RWPE2 (cell line): ENCODE results near the gene VWA3B.

Experiments used
- ATAC-seq: fragments of 200-7000 bp; cut with Tn5 transposase; 3 replicates; pipeline ENCODE4 v1.9.1; 2021; ENCODE audit warnings: low read depth
- DNase-seq: peaks from one replicate; pipeline ENCODE4 v3.0.0-alpha.2; 2020; ENCODE audit warnings: low spot score
- H3K27ac ChIP-seq: fragments of 450-650 bp; 2 replicates; pipeline ENCODE4 v1.5.1; 2017; ENCODE audit warnings: mild to moderate bottlenecking; ENCODE audit not compliant: poor library complexity, severe bottlenecking
- H3K27me3 ChIP-seq: fragments of 250-450 bp; sonication (Bioruptor Pico); 2 replicates; pipeline ENCODE4 v1.5.1; 2021; ENCODE audit warnings: mild to moderate bottlenecking, moderate library complexity; ENCODE audit not compliant: insufficient read depth, poor library complexity, severe bottlenecking
- H3K36me3 ChIP-seq: fragments of 250-450 bp; sonication (Bioruptor Pico); 2 replicates; pipeline ENCODE4 v1.5.1; 2020; ENCODE audit warnings: low read depth, mild to moderate bottlenecking, moderate library complexity
- H3K4me1 ChIP-seq: fragments of 250-450 bp; sonication (Bioruptor Pico); 2 replicates; pipeline ENCODE4 v1.5.1; 2021; ENCODE audit warnings: mild to moderate bottlenecking, moderate library complexity; ENCODE audit not compliant: insufficient read depth, poor library complexity, severe bottlenecking
- H3K4me3 ChIP-seq: fragments of 250-450 bp; sonication (Bioruptor Pico); 2 replicates; pipeline ENCODE4 v1.5.1; 2021; ENCODE audit warnings: mild to moderate bottlenecking, moderate library complexity; ENCODE audit not compliant: severe bottlenecking
- H3K9me3 ChIP-seq: fragments of 250-450 bp; sonication (Bioruptor Pico); 2 replicates; pipeline ENCODE4 v1.5.1; 2021; ENCODE audit warnings: mild to moderate bottlenecking, moderate library complexity; ENCODE audit not compliant: severe bottlenecking
- TF ChIP-seq, protein P1 (sequence below): fragments of 450-650 bp; IDR thresholded peaks from one replicate; pipeline ENCODE4 v1.5.1; 2017; ENCODE audit warnings: mild to moderate bottlenecking, moderate library complexity; ENCODE audit not compliant: poor library complexity, severe bottlenecking

VWA3B gene

GRCh38 chr2:98072442-98072841 lies 14.5 kb upstream of the VWA3B start:
- ATAC-seq = no peak
- TF ChIP-seq, protein P1, sequence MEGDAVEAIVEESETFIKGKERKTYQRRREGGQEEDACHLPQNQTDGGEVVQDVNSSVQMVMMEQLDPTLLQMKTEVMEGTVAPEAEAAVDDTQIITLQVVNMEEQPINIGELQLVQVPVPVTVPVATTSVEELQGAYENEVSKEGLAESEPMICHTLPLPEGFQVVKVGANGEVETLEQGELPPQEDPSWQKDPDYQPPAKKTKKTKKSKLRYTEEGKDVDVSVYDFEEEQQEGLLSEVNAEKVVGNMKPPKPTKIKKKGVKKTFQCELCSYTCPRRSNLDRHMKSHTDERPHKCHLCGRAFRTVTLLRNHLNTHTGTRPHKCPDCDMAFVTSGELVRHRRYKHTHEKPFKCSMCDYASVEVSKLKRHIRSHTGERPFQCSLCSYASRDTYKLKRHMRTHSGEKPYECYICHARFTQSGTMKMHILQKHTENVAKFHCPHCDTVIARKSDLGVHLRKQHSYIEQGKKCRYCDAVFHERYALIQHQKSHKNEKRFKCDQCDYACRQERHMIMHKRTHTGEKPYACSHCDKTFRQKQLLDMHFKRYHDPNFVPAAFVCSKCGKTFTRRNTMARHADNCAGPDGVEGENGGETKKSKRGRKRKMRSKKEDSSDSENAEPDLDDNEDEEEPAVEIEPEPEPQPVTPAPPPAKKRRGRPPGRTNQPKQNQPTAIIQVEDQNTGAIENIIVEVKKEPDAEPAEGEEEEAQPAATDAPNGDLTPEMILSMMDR = no peak
- DNase-seq = no peak

GRCh38 chr2:98078701-98079100 lies 8.3 kb upstream of the VWA3B start:
- ATAC-seq (no peak), DNase-seq (no peak)
- Histone ChIP-seq H3K27ac (no peak overlapping the region), H3K4me3 (no peak overlapping the region), H3K4me1 (no peaks in the 10 kb centered on the region), H3K27me3 (no peaks in the 10 kb centered on the region), H3K9me3 (no peaks in the 10 kb centered on the region), H3K36me3 (no peaks in the 10 kb centered on the region)
- TF ChIP-seq, protein P1 = no peak

More at GRCh38 chr2:98072442-98072841, 14.5 kb upstream of the VWA3B start:
- Histone ChIP-seq H3K4me1 (no peaks in the 10 kb centered on the region), H3K4me3 (no peak overlapping the region), H3K27me3 (no peaks in the 10 kb centered on the region), H3K36me3 (no peaks in the 10 kb centered on the region), H3K9me3 (no peaks in the 10 kb centered on the region), H3K27ac (no peak overlapping the region)

DNA sequence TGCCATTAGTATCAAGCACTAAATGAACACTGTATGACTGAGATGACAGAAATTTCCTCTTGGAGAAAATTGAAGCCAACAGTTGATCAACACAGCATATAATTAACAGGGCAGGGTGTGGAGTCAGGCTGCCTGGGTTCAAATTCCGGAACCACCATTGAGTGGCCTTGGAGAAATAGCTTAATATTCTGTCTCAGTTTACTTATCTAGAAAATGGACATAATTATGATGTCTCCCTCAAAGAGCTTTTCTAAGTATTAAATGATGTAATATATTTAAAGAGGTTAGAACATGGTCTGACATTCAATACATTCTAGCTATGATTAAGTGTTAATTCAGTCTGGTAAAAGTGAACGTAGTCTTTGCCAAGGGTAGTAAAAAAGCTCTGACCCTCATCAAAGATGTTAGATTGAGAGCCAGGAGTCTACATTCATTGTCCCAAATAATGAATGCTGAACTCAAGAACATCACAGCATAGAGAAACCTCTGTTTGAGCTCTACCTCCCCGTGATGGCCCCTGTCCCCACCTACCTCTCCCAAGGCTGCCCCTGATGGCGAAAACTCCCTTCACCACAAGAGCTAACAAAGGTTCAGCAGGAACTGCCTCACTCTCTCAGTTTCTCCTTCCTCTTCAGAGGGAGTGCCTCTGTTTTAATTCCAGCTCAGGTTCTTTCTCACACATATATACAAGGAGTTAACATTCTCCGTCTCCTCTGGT lies 2.7 kb upstream of the VWA3B start:
- H3K36me3 ChIP-seq = no peaks in the 10 kb centered on the region
- H3K4me1 ChIP-seq = peaks cover 6% of the 10 kb centered on the region
- no peak for DNase-seq
- no peak overlapping the region for H3K27ac ChIP-seq
- no peaks in the 10 kb centered on the region for H3K27me3 ChIP-seq
- no peak overlapping the region for H3K4me3 ChIP-seq
- TF ChIP-seq, protein P1 = no peak
- H3K9me3 ChIP-seq = no peaks in the 10 kb centered on the region
- no peak for ATAC-seq

- H3K36me3 ChIP-seq = no peaks in the 10 kb centered on the region
- H3K4me3 ChIP-seq = no peak overlapping the region
- ATAC-seq = no peak
- TF ChIP-seq, protein P1 = no peak
- no peak for DNase-seq
- H3K27ac ChIP-seq = no peak overlapping the region
- H3K4me1 ChIP-seq = peaks cover 6% of the 10 kb centered on the region
- no peaks in the 10 kb centered on the region for H3K9me3 ChIP-seq
- no peaks in the 10 kb centered on the region for H3K27me3 ChIP-seq
Observed at GRCh38 chr2:98084869-98085238, 2.1 kb upstream of the VWA3B start.

- TF ChIP-seq, protein P1 = no peak
- no peaks in the 10 kb centered on the region for H3K27me3 ChIP-seq
- ATAC-seq (no peak), DNase-seq (no peak)
- no peaks in the 10 kb centered on the region for H3K9me3 ChIP-seq
- no peak overlapping the region for H3K4me3 ChIP-seq
- no peak overlapping the region for H3K27ac ChIP-seq
- no peaks in the 10 kb centered on the region for H3K36me3 ChIP-seq
- peaks cover 6% of the 10 kb centered on the region for H3K4me1 ChIP-seq
Observed at GRCh38 chr2:98085649-98086048, 1.3 kb upstream of the VWA3B start.
